ENCODE results near the gene HARS1. TPM values are rescaled to one million over a fixed set of nuclear protein-coding genes. Genes with fewer than 3 reads are reported as not detected.

HARS1 gene
- total RNA-seq, 5 donors from 2014 or later (not counting 1 experiment from before 2014, with no cell fraction given), result 55.8 to 71.1 (median 70.0) TPM

GRCh38 chr5:140633501-140633900 lies 57.7 kb downstream of the HARS1 start:
- H3K27me3 Mint-ChIP-seq, result peaks cover 0 to 3% of the 10 kb centered on the region in 2 donors

GRCh38 chr5:140633021-140633471 lies 58.1 kb downstream of the HARS1 start, which contains the start of gene CD14:
CD14 (minus strand) TSS chr5:140633175; CDS start chr5:140633071, 104 bp downstream.
- Histone ChIP-seq H3K27ac (ENCODE audit: low read length) (peak within 1 kb of the TSS; percentile 10), H3K36me3 (ENCODE audit: control insufficient read depth in 2 of 2, extremely low read depth in 1 of 2, insufficient read depth in 1 of 2, low read length in 1 of 2) (no peaks in the 10 kb centered on the region), H3K4me1 (ENCODE audit: control insufficient read depth in 1 of 2, extremely low read depth in 1 of 2, insufficient read depth in 2 of 2, low read length in 2 of 2) (peaks cover 0 to 19% of the 10 kb centered on the region in 2 experiments), H3K9me3 (no peaks in the 10 kb centered on the region), H3K4me3 (ENCODE audit: control insufficient read depth in 1 of 2, extremely low read depth in 1 of 2, low read length in 1 of 2) (peak within 1 kb of the TSS; percentile 63 to 84), H3K27me3 (replicated peaks in 1 of 2; ENCODE audit: control insufficient read depth in 2 of 2, extremely low read depth in 1 of 2, insufficient read depth in 2 of 2, low read length in 1 of 2) (peaks cover 0 to 14% of the 10 kb centered on the region in 2 experiments)
- Mint-ChIP-seq H3K36me3 (no peaks in the 10 kb centered on the region), H3K27me3 (peaks cover 0 to 3% of the 10 kb centered on the region in 2 donors), H3K4me3 (peak within 1 kb of the TSS; percentile 78 to 88 (median 88)), H3K4me1 (peaks cover 19 to 31% (median 25%) of the 10 kb centered on the region in 3 donors), H3K9me3 (peaks cover 0 to 2% (median 0%) of the 10 kb centered on the region in 3 donors), H3K27ac (peak within 1 kb of the TSS; percentile 71 to 87)
- 22% methylated on average over 5 of the region's 16 CpGs for WGBS (ENCODE audit: insufficient coverage)
- POLR2A ChIA-PET, result interaction anchor here in 1 of 2 donors (1.6 kb wide), 1 partner anchor 14 kb away, joined by 6 read pairs; the partner anchor contains the start of genes IK and NDUFA2
- DNase-seq, result peak in 3 of 35 experiments; percentile 9 to 18 (median 10)
- CTCF ChIA-PET, result interaction anchor here (0.6 to 0.9 kb wide), 4 partner anchors 15 to 272 kb away, joined by 3 to 5 read pairs (median 4); partner anchors contain the start of gene IK (in 1 of the 2)
- peak in 2 of 4 experiments; percentile 16 to 33 for ATAC-seq (replicated peaks in 1 of 4)

More at GRCh38 chr5:140633501-140633900, 57.7 kb downstream of the HARS1 start:
- DNase-seq (no peak), ATAC-seq (replicated peaks in 1 of 4) (no peak)
- no peaks in the 10 kb centered on the region for H3K9me3 ChIP-seq
- no peaks in the 10 kb centered on the region for H3K36me3 ChIP-seq (ENCODE audit: control insufficient read depth in 2 of 2, extremely low read depth in 1 of 2, insufficient read depth in 1 of 2, low read length in 1 of 2)
- no peak overlapping the region for H3K27ac ChIP-seq (ENCODE audit: low read length)
- Mint-ChIP-seq H3K4me3 (peak overlapping the region; percentile 78 to 88 (median 88)), H3K27ac (peak overlapping the region in 1 of 2 donors; percentile 87), H3K9me3 (no peaks in the 10 kb centered on the region), H3K4me1 (peaks cover 21 to 34% (median 27%) of the 10 kb centered on the region in 3 donors), H3K36me3 (no peaks in the 10 kb centered on the region)
- ChIA-PET POLR2A (interaction anchor here in 1 of 2 donors (1.6 kb wide), 1 partner anchor 14 kb away, joined by 6 read pairs; the partner anchor contains the start of genes IK and NDUFA2), CTCF (interaction anchor here (0.6 to 1.1 kb wide), 3 partner anchors 64 to 385 kb away, joined by 3 read pairs; no protein-coding TSS in a partner anchor)
- peaks cover 0 to 14% of the 10 kb centered on the region in 2 experiments for H3K27me3 ChIP-seq (replicated peaks in 1 of 2; ENCODE audit: control insufficient read depth in 2 of 2, extremely low read depth in 1 of 2, insufficient read depth in 2 of 2, low read length in 1 of 2)
- H3K4me1 ChIP-seq (ENCODE audit: control insufficient read depth in 1 of 2, extremely low read depth in 1 of 2, insufficient read depth in 2 of 2, low read length in 2 of 2), result peaks cover 0 to 20% of the 10 kb centered on the region in 2 experiments
- no CpG with 5 or more reads among the region's 2 CpGs for WGBS (ENCODE audit: insufficient coverage)
- H3K4me3 ChIP-seq (ENCODE audit: control insufficient read depth in 1 of 2, extremely low read depth in 1 of 2, low read length in 1 of 2), result peak overlapping the region in 1 of 2 donors; percentile 84

- under 1% methylated on average over 50 of the region's 51 CpGs for WGBS (ENCODE audit: insufficient coverage)
- ATAC-seq (replicated peaks in 1 of 4) (peak; percentile 87 to 88 (median 88)), DNase-seq (peak; percentile 20 to 67 (median 38))
- peak overlapping the region; percentile 71 to 87 for H3K27ac Mint-ChIP-seq
- H3K9me3 Mint-ChIP-seq, result peaks cover 0 to 4% (median 0%) of the 10 kb centered on the region in 3 donors
- peak overlapping the region; percentile 78 to 88 (median 88) for H3K4me3 Mint-ChIP-seq
- no peaks in the 10 kb centered on the region for H3K36me3 ChIP-seq (ENCODE audit: control insufficient read depth in 2 of 2, extremely low read depth in 1 of 2, insufficient read depth in 1 of 2, low read length in 1 of 2)
- H3K27me3 Mint-ChIP-seq, result peaks cover 0 to 6% of the 10 kb centered on the region in 2 donors
- peaks cover 0 to 19% of the 10 kb centered on the region in 2 experiments for H3K4me1 ChIP-seq (ENCODE audit: control insufficient read depth in 1 of 2, extremely low read depth in 1 of 2, insufficient read depth in 2 of 2, low read length in 2 of 2)
- H3K36me3 Mint-ChIP-seq, result no peaks in the 10 kb centered on the region
- ChIA-PET CTCF (interaction anchor here (0.8 to 0.9 kb wide), 3 partner anchors 15 to 259 kb away, joined by 3 to 5 read pairs (median 4); partner anchors contain the start of gene IK (in 1 of the 2)), POLR2A (interaction anchor here in 1 of 2 donors (1.6 kb wide), 1 partner anchor 15 kb away, joined by 6 read pairs; the partner anchor contains the start of genes IK and NDUFA2)
- H3K4me1 Mint-ChIP-seq, result peaks cover 19 to 31% (median 25%) of the 10 kb centered on the region in 3 donors
- no peaks in the 10 kb centered on the region for H3K9me3 ChIP-seq
- peak overlapping the region; percentile 63 to 84 for H3K4me3 ChIP-seq (ENCODE audit: control insufficient read depth in 1 of 2, extremely low read depth in 1 of 2, low read length in 1 of 2)
- H3K27ac ChIP-seq (ENCODE audit: low read length), result peak overlapping the region; percentile 10
- H3K27me3 ChIP-seq (replicated peaks in 1 of 2; ENCODE audit: control insufficient read depth in 2 of 2, extremely low read depth in 1 of 2, insufficient read depth in 2 of 2, low read length in 1 of 2), result peaks cover 0 to 14% of the 10 kb centered on the region in 2 experiments
These were observed 58.7 kb downstream of the HARS1 start for GRCh38 chr5:140632366-140633020.

GRCh38 chr5:140631831-140632365 lies 59.3 kb downstream of the HARS1 start:
- ATAC-seq (replicated peaks in 1 of 4), result peak; percentile 76 to 78 (median 76)
- Histone ChIP-seq H3K27me3 (replicated peaks in 1 of 2; ENCODE audit: control insufficient read depth in 2 of 2, extremely low read depth in 1 of 2, insufficient read depth in 2 of 2, low read length in 1 of 2) (peaks cover 0 to 14% of the 10 kb centered on the region in 2 experiments), H3K9me3 (no peaks in the 10 kb centered on the region), H3K36me3 (ENCODE audit: control insufficient read depth in 2 of 2, extremely low read depth in 1 of 2, insufficient read depth in 1 of 2, low read length in 1 of 2) (no peaks in the 10 kb centered on the region), H3K27ac (ENCODE audit: low read length) (no peak overlapping the region), H3K4me3 (ENCODE audit: control insufficient read depth in 1 of 2, extremely low read depth in 1 of 2, low read length in 1 of 2) (peak overlapping the region; percentile 63 to 84), H3K4me1 (ENCODE audit: control insufficient read depth in 1 of 2, extremely low read depth in 1 of 2, insufficient read depth in 2 of 2, low read length in 2 of 2) (peaks cover 0 to 19% of the 10 kb centered on the region in 2 experiments)
- ChIA-PET POLR2A (interaction anchor here in 1 of 2 donors (1.6 kb wide), 1 partner anchor 15 kb away, joined by 6 read pairs; the partner anchor contains the start of genes IK and NDUFA2), CTCF (interaction anchor here in 1 of 2 donors (0.9 kb wide), 1 partner anchor 258 kb away, joined by 3 read pairs; no protein-coding TSS in a partner anchor)
- Mint-ChIP-seq H3K4me3 (peak overlapping the region; percentile 78 to 88 (median 88)), H3K36me3 (no peaks in the 10 kb centered on the region), H3K27ac (peak overlapping the region; percentile 71 to 87), H3K9me3 (peaks cover 0 to 4% (median 0%) of the 10 kb centered on the region in 3 donors), H3K27me3 (peaks cover 0 to 7% of the 10 kb centered on the region in 2 donors), H3K4me1 (peaks cover 19 to 31% (median 24%) of the 10 kb centered on the region in 3 donors)
- peak in 30 of 35 experiments; percentile 7 to 56 (median 32) for DNase-seq
- 22% methylated on average over 36 of the region's 36 CpGs for WGBS (ENCODE audit: insufficient coverage)

GRCh38 chr5:140631036-140631417 lies 60.1 kb downstream of the HARS1 start:
- DNase-seq (peak in 1 of 35 experiments; percentile 11), ATAC-seq (replicated peaks in 1 of 4) (no peak)
- peak overlapping the region in 1 of 2 donors; percentile 21 for H3K27ac Mint-ChIP-seq
- peaks cover 19 to 31% (median 23%) of the 10 kb centered on the region in 3 donors for H3K4me1 Mint-ChIP-seq
- peaks cover 0 to 4% (median 0%) of the 10 kb centered on the region in 3 donors for H3K9me3 Mint-ChIP-seq
- H3K27ac ChIP-seq (ENCODE audit: low read length), result no peak overlapping the region
- H3K9me3 ChIP-seq, result no peaks in the 10 kb centered on the region
- 100% methylated on average over 2 of the region's 4 CpGs for WGBS (ENCODE audit: insufficient coverage)
- peaks cover 0 to 7% of the 10 kb centered on the region in 2 donors for H3K27me3 Mint-ChIP-seq
- no peaks in the 10 kb centered on the region for H3K36me3 Mint-ChIP-seq
- H3K4me1 ChIP-seq (ENCODE audit: control insufficient read depth in 1 of 2, extremely low read depth in 1 of 2, insufficient read depth in 2 of 2, low read length in 2 of 2), result peaks cover 0 to 19% of the 10 kb centered on the region in 2 experiments
- ChIA-PET CTCF (no interaction called here), POLR2A (interaction anchor here in 1 of 2 donors (0.5 kb wide), 1 partner anchor 247 kb away, joined by 3 read pairs; no protein-coding TSS in a partner anchor)
- H3K4me3 ChIP-seq (ENCODE audit: control insufficient read depth in 1 of 2, extremely low read depth in 1 of 2, low read length in 1 of 2), result no peak overlapping the region
- H3K4me3 Mint-ChIP-seq, result peak overlapping the region in 2 of 3 donors; percentile 61 to 88
- no peaks in the 10 kb centered on the region for H3K36me3 ChIP-seq (ENCODE audit: control insufficient read depth in 2 of 2, extremely low read depth in 1 of 2, insufficient read depth in 1 of 2, low read length in 1 of 2)
- peaks cover 0 to 14% of the 10 kb centered on the region in 2 experiments for H3K27me3 ChIP-seq (replicated peaks in 1 of 2; ENCODE audit: control insufficient read depth in 2 of 2, extremely low read depth in 1 of 2, insufficient read depth in 2 of 2, low read length in 1 of 2)
